Fibroblast of lung (primary cell): Measurements from ENCODE around the gene CDK7. TPM values are rescaled to one million over a fixed set of nuclear protein-coding genes. Genes with fewer than 3 reads are reported as not detected.

Source experiments
- DNase-seq, 2 donors: peaks; one replicate each; pipeline versions ENCODE4 v3.0.0 to v3.0.0-alpha.2; 2010; ENCODE audit warnings: low read depth in 2 of 2
- H2AFZ ChIP-seq: 2 replicates; pipeline ENCODE4 v1.5.1; 2012; ENCODE audit warnings: low read length, control low read depth, inconsistent platforms
- H3K27ac ChIP-seq: 2 replicates; pipeline ENCODE4 v1.5.1; 2011; ENCODE audit warnings: low read length, control low read depth; ENCODE audit not compliant: insufficient read depth
- H3K27me3 ChIP-seq: 2 replicates; pipeline ENCODE4 v1.5.1; 2011; ENCODE audit warnings: mild to moderate bottlenecking, low read length; ENCODE audit not compliant: control insufficient read depth, insufficient read depth
- H3K36me3 ChIP-seq: 2 replicates; pipeline ENCODE4 v1.5.1; 2011; ENCODE audit warnings: low read length; ENCODE audit not compliant: control insufficient read depth, insufficient read depth
- H3K4me1 ChIP-seq: 2 replicates; pipeline ENCODE4 v1.5.1; 2011; ENCODE audit warnings: low read length; ENCODE audit not compliant: control insufficient read depth, insufficient read depth; ENCODE audit errors: extremely low read depth
- H3K4me2 ChIP-seq: 2 replicates; pipeline ENCODE4 v1.5.1; 2011; ENCODE audit warnings: low read length, control low read depth; ENCODE audit not compliant: insufficient read depth; ENCODE audit errors: extremely low read depth
- H3K4me3 ChIP-seq, 4 experiments: fragments of 200-600 bp in 1 of 4; sonication (generic) in 1 of 4; replicated peaks in 1 of 4; 2 replicates each; pipeline ENCODE4 v1.5.1; 2011 to 2016; ENCODE audit warnings: low read length in 4 of 4, low read depth in 3 of 4, mild to moderate bottlenecking in 3 of 4, control low read depth in 2 of 4, inconsistent platforms in 1 of 4, mixed read lengths in 1 of 4; ENCODE audit not compliant: insufficient read depth in 1 of 4; ENCODE audit errors: control extremely low read depth in 1 of 4
- H3K79me2 ChIP-seq: 2 replicates; pipeline ENCODE4 v1.5.1; 2012; ENCODE audit warnings: mild to moderate bottlenecking, low read length, inconsistent platforms; ENCODE audit not compliant: control insufficient read depth, insufficient read depth
- H3K9ac ChIP-seq: 2 replicates; pipeline ENCODE4 v1.5.1; 2011; ENCODE audit warnings: mild to moderate bottlenecking, low read length, control low read depth; ENCODE audit not compliant: insufficient read depth
- H3K9me3 ChIP-seq: 2 replicates; pipeline ENCODE4 v1.5.1; 2012; ENCODE audit warnings: low read depth, low read length; ENCODE audit not compliant: control insufficient read depth, insufficient read depth
- H4K20me1 ChIP-seq: 2 replicates; pipeline ENCODE4 v1.5.1; 2011; ENCODE audit warnings: low read length; ENCODE audit not compliant: control insufficient read depth, insufficient read depth; ENCODE audit errors: extremely low read depth
- CTCF ChIP-seq, 2 donors: IDR thresholded peaks in 1 of 2; conservative IDR thresholded peaks in 1 of 2; 1 replicate in 1 of 2; 2 replicates in 1 of 2; pipeline ENCODE4 v1.5.1; 2011 to 2012; ENCODE audit warnings: low read length in 2 of 2, control low read depth in 1 of 2, inconsistent platforms in 1 of 2, low read depth in 1 of 2, mild to moderate bottlenecking in 1 of 2
- EZH2 ChIP-seq: IDR thresholded peaks from 2 replicates; pipeline ENCODE4 v1.5.1; 2012; ENCODE audit warnings: low read length, control low read depth, mild to moderate bottlenecking; ENCODE audit errors: missing control alignments
- polyA plus RNA-seq, 2 donors: library from polyadenylated mRNA; depleted of rRNA in 1 of 2; stranded (reverse) in 1 of 2; unstranded in 1 of 2; fragments of >200 nt; gene quantifications; 2 replicates each; pipeline ENCODE4 v1.2.1, GENCODE V29; 2011 to 2012; ENCODE audit warnings: missing spikeins in 1 of 2
- total RNA-seq: library from RNA; depleted of rRNA; stranded (reverse); fragments of >200 nt; gene quantifications from 2 replicates; pipeline ENCODE4 v1.2.1, GENCODE V29; 2014

The CDK7 gene
- total and polyA plus RNA-seq, 2 donors (not counting 1 experiment from before 2014, with no cell fraction given): 74.3 to 95.4 TPM

GRCh38 chr5:69293882-69294281 is 59.2 kb downstream of the CDK7 start:
- no peaks in the 10 kb centered on the region for H3K36me3 ChIP-seq
- H3K4me1 ChIP-seq: no peaks in the 10 kb centered on the region
- H3K9ac ChIP-seq: no peak overlapping the region
- H3K4me2 ChIP-seq: no peak overlapping the region
- DNase-seq: no peak
- no peak overlapping the region for H2AFZ ChIP-seq
- no peak overlapping the region for H3K27ac ChIP-seq
- TF ChIP-seq CTCF (conservative IDR thresholded peaks at IDR 0.05 in 1 of 2, IDR thresholded peaks at IDR 0.05 in 1 of 2; ENCODE audit: low read depth in 1 of 2, low read length in 2 of 2) (no peak), EZH2 (no peak)
- H3K9me3 ChIP-seq: no peaks in the 10 kb centered on the region
- H3K27me3 ChIP-seq: no peaks in the 10 kb centered on the region
- no peak overlapping the region for H3K4me3 ChIP-seq
- no peaks in the 10 kb centered on the region for H3K79me2 ChIP-seq
- no peaks in the 10 kb centered on the region for H4K20me1 ChIP-seq

GRCh38 chr5:69295088-69295754 is 60.5 kb downstream of the CDK7 start:
- no peaks in the 10 kb centered on the region for H3K36me3 ChIP-seq
- H3K9me3 ChIP-seq: no peaks in the 10 kb centered on the region
- H3K4me2 ChIP-seq: no peak overlapping the region
- no peaks in the 10 kb centered on the region for H3K79me2 ChIP-seq
- H3K27me3 ChIP-seq: no peaks in the 10 kb centered on the region
- H3K27ac ChIP-seq: no peak overlapping the region
- no peaks in the 10 kb centered on the region for H3K4me1 ChIP-seq
- H3K4me3 ChIP-seq: no peak overlapping the region
- no peak overlapping the region for H3K9ac ChIP-seq
- H2AFZ ChIP-seq: no peak overlapping the region
- H4K20me1 ChIP-seq: no peaks in the 10 kb centered on the region
- DNase-seq: peak; percentile 29 to 84
- no peak for TF ChIP-seq CTCF (conservative IDR thresholded peaks at IDR 0.05 in 1 of 2, IDR thresholded peaks at IDR 0.05 in 1 of 2; ENCODE audit: low read depth in 1 of 2, low read length in 2 of 2)
- TF ChIP-seq EZH2: no peak

GRCh38 chr5:69299625-69300024 is 64.9 kb downstream of the CDK7 start:
- no peak overlapping the region for H3K4me2 ChIP-seq
- H3K79me2 ChIP-seq: no peaks in the 10 kb centered on the region
- no peak overlapping the region for H2AFZ ChIP-seq
- H3K4me1 ChIP-seq: no peaks in the 10 kb centered on the region
- no peaks in the 10 kb centered on the region for H3K9me3 ChIP-seq
- H4K20me1 ChIP-seq: no peaks in the 10 kb centered on the region
- H3K4me3 ChIP-seq: no peak overlapping the region
- TF ChIP-seq CTCF (conservative IDR thresholded peaks at IDR 0.05 in 1 of 2, IDR thresholded peaks at IDR 0.05 in 1 of 2; ENCODE audit: low read depth in 1 of 2, low read length in 2 of 2): no peak
- H3K27me3 ChIP-seq: no peaks in the 10 kb centered on the region
- no peak overlapping the region for H3K27ac ChIP-seq
- DNase-seq: no peak
- H3K36me3 ChIP-seq: no peaks in the 10 kb centered on the region
- H3K9ac ChIP-seq: no peak overlapping the region
